ENCODE results near the gene KLHL26.

The KLHL26 gene

DNA sequence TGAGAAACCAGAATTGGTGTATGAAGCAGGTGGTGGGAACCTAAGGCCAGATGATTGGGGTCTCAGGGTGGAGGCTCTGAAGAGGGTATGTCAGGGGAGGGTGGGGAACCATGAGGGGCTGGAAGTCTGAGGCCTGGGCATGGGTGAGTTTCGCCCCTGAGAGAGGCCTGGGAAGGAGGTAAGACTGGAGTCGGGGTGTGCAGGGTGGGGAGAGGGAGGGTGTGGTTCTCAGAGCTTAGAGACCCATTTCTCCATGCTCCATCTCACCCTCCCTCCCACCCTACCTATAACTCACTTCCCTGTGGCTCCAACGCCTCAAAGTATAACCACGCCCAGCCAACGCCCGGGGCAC lies 1.0 kb upstream of the KLHL26 start:
- no peak overlapping the region for H3K4me3 ChIP-seq (ENCODE audit: low read depth, low read length)
- no peak for DNase-seq (ENCODE audit: low read depth)
- TF ChIP-seq, protein P1, sequence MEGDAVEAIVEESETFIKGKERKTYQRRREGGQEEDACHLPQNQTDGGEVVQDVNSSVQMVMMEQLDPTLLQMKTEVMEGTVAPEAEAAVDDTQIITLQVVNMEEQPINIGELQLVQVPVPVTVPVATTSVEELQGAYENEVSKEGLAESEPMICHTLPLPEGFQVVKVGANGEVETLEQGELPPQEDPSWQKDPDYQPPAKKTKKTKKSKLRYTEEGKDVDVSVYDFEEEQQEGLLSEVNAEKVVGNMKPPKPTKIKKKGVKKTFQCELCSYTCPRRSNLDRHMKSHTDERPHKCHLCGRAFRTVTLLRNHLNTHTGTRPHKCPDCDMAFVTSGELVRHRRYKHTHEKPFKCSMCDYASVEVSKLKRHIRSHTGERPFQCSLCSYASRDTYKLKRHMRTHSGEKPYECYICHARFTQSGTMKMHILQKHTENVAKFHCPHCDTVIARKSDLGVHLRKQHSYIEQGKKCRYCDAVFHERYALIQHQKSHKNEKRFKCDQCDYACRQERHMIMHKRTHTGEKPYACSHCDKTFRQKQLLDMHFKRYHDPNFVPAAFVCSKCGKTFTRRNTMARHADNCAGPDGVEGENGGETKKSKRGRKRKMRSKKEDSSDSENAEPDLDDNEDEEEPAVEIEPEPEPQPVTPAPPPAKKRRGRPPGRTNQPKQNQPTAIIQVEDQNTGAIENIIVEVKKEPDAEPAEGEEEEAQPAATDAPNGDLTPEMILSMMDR (IDR thresholded peaks at IDR 0.05; ENCODE audit: control insufficient read depth, extremely low read depth, insufficient read depth) = no peak

DNA sequence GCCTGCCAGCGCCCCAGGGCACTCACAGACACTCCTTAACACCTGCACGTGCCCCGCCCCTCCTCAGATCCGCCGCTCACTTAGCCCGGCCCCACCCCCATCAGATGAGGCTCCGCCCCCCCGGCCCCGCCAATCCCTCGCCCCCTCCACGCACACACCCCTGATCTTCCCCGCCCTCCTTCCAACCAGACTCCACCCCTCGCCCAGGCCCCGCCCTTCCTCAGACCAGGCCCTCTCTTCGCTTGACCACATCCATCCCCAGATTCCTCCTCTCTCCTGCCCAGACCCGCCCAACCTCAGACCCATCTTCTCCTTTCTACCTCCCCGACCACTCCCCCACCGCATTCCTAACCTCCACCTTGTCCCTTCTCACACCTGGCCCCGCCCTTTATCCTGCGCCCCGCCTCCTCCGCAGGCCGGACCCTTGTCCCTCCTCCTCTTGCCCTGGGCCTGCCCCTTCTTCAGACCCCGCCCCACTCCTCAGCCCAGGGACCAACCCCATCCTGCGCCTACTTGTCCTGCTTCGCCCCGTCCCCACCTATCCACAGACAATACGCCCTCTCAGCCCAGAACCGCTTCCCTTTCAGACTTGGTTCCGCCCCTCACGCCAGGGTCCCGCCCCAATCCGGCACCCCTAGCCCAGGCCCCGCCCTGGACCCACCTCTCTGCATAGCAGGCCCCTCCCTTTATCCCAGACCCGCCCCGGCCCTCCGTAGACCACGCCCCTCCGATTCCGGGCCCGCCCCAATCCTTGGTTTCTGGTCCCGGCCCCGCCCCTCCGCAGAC lies 452 bp upstream of the KLHL26 start:
- TF ChIP-seq, protein P1 (IDR thresholded peaks at IDR 0.05; ENCODE audit: control insufficient read depth, extremely low read depth, insufficient read depth) = no peak
- DNase-seq (ENCODE audit: low read depth) = peak; percentile 93
- H3K4me3 ChIP-seq (ENCODE audit: low read depth, low read length) = peak overlapping the region; percentile 95

DNA sequence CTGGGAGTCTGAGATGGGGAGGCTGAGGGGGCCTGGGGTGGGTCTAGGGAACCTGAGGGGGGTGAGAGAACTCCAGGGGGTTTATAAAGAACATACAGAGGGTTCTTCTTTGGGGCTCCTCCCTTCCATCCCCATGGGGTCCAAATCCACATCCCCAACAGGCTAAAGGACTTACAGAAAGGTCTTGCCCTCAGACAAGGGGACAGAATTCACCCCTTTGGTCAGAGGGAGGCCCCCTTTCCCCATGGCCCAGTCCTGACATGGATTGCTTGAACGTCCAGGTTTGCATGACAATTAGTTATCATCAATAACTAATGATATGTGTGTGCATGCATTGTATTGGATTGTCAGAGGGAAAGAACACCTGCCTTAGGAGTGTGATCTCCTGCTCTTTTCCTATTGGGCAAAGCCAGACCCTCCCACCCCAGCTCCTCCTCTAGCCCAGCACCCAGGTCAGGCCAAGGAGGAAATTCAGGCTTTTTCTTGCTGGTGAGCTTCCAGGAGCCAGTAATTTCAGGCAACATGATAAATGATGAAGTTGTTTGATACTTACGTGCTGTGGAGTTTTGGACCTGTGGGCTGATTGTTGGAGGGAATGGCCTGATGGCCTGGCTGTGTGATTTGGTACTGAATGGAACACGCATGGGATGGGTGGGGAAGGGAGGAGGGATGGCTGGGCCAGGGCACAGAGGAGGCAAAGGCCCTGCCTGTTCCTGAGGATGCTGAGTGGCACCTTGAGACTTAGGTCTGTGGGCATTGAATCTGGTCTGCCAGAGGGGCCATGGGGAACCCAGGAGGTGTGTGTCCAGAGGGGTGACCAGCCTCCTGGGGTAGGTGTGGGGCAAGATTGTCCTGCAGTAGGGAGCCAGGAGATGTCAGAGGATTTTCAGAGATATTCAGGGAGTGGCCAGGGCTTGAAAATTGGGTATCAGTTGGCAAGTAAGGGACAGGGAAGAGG lies 1.1 kb downstream of the KLHL26 start:
- H3K4me3 ChIP-seq (ENCODE audit: low read depth, low read length) = peak overlapping the region; percentile 95
- TF ChIP-seq, protein P1 (IDR thresholded peaks at IDR 0.05; ENCODE audit: control insufficient read depth, extremely low read depth, insufficient read depth) = no peak
- peak; percentile 65 for DNase-seq (ENCODE audit: low read depth)

DNA sequence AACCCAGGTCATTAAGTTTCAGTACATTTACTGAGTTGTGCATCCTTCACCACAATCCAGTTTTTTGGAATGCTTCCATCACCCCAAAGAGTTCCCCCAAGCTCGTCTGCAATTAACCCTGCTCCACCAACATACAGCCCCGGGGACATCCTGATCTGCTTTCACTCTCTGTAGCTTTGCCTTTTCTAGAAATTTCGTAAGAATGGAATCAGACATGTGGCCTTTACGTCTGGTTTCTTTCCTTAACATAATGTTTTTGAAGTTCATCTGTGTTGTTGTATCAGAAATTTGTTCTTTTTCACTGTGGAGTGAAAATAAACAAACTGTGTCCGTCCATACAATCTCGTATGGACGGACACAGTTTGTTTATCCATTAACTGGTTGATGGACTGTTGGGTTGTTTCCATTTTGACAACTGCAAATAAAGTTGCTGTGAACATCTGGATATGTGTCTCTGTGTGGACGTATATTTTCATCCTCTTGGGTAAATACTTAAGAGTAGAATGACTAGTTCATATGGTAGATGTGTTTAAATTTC lies 2.9 kb downstream of the KLHL26 start:
- H3K4me3 ChIP-seq (ENCODE audit: low read depth, low read length) = no peak overlapping the region
- TF ChIP-seq, protein P1 (IDR thresholded peaks at IDR 0.05; ENCODE audit: control insufficient read depth, extremely low read depth, insufficient read depth) = no peak
- DNase-seq (ENCODE audit: low read depth) = no peak

DNA sequence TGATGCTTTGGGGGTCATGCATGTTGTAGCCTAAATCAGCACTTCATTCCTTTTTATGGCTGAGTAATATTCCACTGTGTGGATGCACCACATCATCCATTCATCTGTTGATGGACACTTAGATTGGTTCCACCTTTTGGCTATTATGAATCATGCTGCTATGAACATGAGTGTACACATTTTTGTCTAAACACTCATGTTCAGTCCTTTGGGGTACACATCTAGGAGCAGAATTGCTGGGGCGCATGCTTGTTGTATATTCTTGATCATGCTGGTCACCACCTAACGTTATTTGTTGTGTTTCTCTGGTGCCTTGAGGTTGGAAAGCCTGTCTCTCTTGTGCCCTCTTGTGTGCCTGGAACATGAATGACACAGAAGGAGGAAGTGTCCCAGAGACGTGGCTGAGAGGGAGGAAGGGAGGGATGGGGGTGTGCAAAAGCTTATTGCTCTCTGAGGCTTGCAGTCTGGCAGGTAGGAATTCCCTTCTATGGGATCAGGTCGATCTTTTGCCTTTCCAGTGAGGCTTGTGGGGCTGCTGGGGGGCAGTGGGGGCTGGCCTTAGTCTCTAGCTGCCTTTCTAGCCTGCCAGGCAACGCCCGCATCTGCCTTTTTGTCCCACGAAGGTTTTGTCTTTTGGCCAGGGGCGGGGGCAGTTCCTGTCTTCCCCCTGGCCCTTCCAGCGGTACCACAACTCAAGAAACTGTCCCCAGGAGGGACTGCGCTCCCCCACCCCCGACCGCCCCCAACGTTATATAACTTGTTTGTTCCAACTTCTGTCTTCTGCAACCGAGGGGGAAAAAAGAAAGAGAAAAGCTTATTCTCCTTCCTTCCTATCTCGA lies 7.6 kb downstream of the KLHL26 start:
- H3K4me3 ChIP-seq (ENCODE audit: low read depth, low read length) = no peak overlapping the region
- TF ChIP-seq, protein P1 (IDR thresholded peaks at IDR 0.05; ENCODE audit: control insufficient read depth, extremely low read depth, insufficient read depth) = no peak
- DNase-seq (ENCODE audit: low read depth) = no peak

DNA sequence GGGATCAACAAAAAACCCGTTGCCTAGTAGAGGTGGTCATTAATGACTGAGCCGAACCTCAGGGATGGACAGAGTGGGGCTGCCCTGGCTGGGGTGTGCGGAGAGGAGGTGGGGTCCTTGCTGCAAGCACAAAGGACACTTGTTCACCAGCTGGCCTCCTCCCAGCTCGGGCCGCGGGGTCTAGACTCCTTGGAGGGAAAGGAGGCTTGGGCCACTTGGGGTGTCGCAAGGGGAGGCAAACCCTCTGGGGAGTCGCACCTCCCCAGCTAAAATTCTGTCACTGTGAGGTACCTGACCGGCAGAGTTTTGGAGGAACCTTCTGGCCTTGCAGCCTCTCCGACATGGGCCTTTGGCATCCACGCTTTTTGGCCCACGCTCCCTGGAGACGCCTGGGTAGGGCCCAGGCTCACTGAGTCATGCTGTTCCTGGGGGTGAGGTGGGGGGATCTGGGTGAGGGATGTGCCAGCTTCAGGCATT lies 8.2 kb downstream of the KLHL26 start:
- TF ChIP-seq, protein P1 (IDR thresholded peaks at IDR 0.05; ENCODE audit: control insufficient read depth, extremely low read depth, insufficient read depth) = no peak
- no peak for DNase-seq (ENCODE audit: low read depth)
- H3K4me3 ChIP-seq (ENCODE audit: low read depth, low read length) = no peak overlapping the region
